Stimulated activated CD4-positive, alpha-beta T cell treated with anti-CD3 and anti-CD28 coated beads, Interleukin-12 subunit alpha, Interleukin-12 subunit beta, amount 100 ng/mL, for 48 hours (primary cell): ENCODE results near the gene FAM3A.
"Not testable (repeated sequence)": the region's sequence is repeated elsewhere in the genome, so short reads cannot be mapped to it uniquely, and the experiment has no call there.

Experiments used
- DNase-seq, 3 donors: peaks; one replicate each; pipeline ENCODE4 v3.0.0-alpha.2; 2020; ENCODE audit warnings: low read depth in 2 of 3, low spot score in 1 of 3

The FAM3A gene

GRCh38 chrX:154505734-154506133 lies 10.3 kb downstream of the FAM3A start:
- no peak for DNase-seq

- no peak for DNase-seq
Observed at GRCh38 chrX:154502989-154503388, 13.0 kb downstream of the FAM3A start.

GRCh38 chrX:154502098-154502497 lies 13.9 kb downstream of the FAM3A start:
- DNase-seq: no peak

GRCh38 chrX:154501423-154501822 lies 14.6 kb downstream of the FAM3A start:
- DNase-seq: not testable (repeated sequence)

- not testable (repeated sequence) for DNase-seq
Observed at GRCh38 chrX:154496591-154497137, 19.4 kb downstream of the FAM3A start.

GRCh38 chrX:154495472-154495922 lies 20.5 kb downstream of the FAM3A start:
- no peak for DNase-seq

- no peak for DNase-seq
Observed at GRCh38 chrX:154494715-154495114, 21.3 kb downstream of the FAM3A start.

- peak; percentile 76 to 85 (median 84) for DNase-seq
Observed at GRCh38 chrX:154490414-154491083, 25.5 kb downstream of the FAM3A start, which contains the start of gene SLC10A3. TSS of gene SLC10A3 (minus strand) at chrX:154490629. CDS start at chrX:154488940, 1,689 bp downstream.

- DNase-seq: no peak
Observed at GRCh38 chrX:154490021-154490413, 26.0 kb downstream of the FAM3A start.

- DNase-seq: no peak
Observed at GRCh38 chrX:154489182-154489581, 26.9 kb downstream of the FAM3A start.

GRCh38 chrX:154488336-154489075 lies 27.5 kb downstream of the FAM3A start:
- no peak for DNase-seq

- DNase-seq: no peak
Observed at GRCh38 chrX:154487518-154488290, 28.3 kb downstream of the FAM3A start.

GRCh38 chrX:154486396-154487207 lies 29.4 kb downstream of the FAM3A start, which contains the start of gene UBL4A:
TSS of gene UBL4A (minus strand) at chrX:154486615. CDS start at chrX:154486584, 31 bp downstream.
- peak in 2 of 3 donors; percentile 6 to 42 for DNase-seq

GRCh38 chrX:154486052-154486395 lies 30.0 kb downstream of the FAM3A start:
- DNase-seq: peak in 1 of 3 donors; percentile 16

GRCh38 chrX:154485150-154486051 lies 30.6 kb downstream of the FAM3A start:
- no peak for DNase-seq

GRCh38 chrX:154484255-154485149 lies 31.5 kb downstream of the FAM3A start:
- DNase-seq: no peak

- DNase-seq: no peak
Observed at GRCh38 chrX:154483325-154483724, 32.7 kb downstream of the FAM3A start.

GRCh38 chrX:154482786-154483185 lies 33.2 kb downstream of the FAM3A start:
- DNase-seq: no peak
